Coronary artery (tissue), 2 donors: ENCODE measurements around the gene FXN.

Experiments
- DNase-seq: peaks from one replicate; pipeline ENCODE4 v3.0.0-alpha.2; 2017; ENCODE audit warnings: low spot score
- H3K27ac ChIP-seq, 2 donors: fragments of 200-600 bp; sonication (generic); one replicate each; pipeline ENCODE4 v1.5.1; 2016 to 2019
- H3K4me3 ChIP-seq: fragments of 200-600 bp; sonication (generic); 2 replicates; pipeline ENCODE4 v1.5.1; 2016; ENCODE audit warnings: mild to moderate bottlenecking, moderate library complexity
- TF ChIP-seq, protein P1 (sequence below): fragments of 200-600 bp; sonication (generic); IDR thresholded peaks from one replicate; pipeline ENCODE4 v1.5.1; 2019; ENCODE audit warnings: antibody characterized with exemption

FXN gene

DNA sequence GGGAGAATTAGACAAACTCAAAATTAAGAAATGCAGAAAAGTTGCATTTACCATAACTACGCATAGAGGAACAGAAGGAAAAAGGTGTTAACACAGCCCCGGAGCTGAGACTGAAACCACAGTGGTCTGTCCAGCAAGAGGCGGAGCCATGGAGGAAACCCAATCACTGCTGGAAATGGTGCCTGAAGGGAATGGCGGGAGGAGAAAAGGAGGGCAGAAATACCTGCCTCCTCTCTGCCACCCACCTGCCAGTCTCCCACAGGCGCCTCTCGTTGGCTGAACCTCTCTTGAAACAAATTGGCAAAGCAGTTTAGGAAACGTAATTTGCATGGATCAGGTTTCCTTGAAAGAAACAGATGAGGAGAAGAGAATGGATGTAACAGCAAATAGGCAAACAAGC is 11.9 kb upstream of the FXN start:
- Histone ChIP-seq H3K4me3 (no peak overlapping the region), H3K27ac (no peak overlapping the region)
- TF ChIP-seq, protein P1, sequence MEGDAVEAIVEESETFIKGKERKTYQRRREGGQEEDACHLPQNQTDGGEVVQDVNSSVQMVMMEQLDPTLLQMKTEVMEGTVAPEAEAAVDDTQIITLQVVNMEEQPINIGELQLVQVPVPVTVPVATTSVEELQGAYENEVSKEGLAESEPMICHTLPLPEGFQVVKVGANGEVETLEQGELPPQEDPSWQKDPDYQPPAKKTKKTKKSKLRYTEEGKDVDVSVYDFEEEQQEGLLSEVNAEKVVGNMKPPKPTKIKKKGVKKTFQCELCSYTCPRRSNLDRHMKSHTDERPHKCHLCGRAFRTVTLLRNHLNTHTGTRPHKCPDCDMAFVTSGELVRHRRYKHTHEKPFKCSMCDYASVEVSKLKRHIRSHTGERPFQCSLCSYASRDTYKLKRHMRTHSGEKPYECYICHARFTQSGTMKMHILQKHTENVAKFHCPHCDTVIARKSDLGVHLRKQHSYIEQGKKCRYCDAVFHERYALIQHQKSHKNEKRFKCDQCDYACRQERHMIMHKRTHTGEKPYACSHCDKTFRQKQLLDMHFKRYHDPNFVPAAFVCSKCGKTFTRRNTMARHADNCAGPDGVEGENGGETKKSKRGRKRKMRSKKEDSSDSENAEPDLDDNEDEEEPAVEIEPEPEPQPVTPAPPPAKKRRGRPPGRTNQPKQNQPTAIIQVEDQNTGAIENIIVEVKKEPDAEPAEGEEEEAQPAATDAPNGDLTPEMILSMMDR = no peak
- DNase-seq = no peak

DNA sequence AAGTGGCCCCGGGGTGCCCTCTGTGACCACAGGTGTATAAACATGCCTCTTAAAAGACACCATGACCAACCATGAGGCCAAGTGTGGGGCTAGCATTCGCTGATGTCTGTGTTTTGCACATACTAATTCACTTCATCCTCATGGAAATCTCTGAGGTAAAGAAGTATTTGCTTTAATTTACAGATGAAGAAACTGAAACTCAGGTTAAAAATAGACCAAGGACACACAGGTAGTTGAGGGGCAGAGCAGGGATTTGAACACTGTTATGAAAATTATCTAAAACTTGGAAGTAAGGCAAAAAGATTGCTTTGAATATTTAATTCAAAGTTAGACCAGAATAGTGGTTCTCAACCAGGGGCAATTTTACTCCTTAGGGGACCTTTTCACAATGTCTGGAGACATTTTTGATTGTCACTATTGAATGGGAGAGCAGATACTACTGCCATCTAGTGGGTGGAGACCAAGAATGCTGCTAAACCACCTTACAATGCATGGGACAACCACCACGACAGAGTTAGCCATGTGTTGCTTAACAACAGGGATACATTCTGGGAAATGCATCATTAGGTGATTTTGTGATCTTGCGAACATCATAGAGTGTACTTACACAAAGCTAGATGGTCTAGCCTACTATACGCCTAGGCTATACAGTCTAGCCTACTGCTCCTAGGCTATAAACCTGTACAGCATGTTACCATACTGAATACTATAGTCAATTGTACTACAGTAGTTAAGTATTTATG is 8.0 kb upstream of the FXN start:
- DNase-seq = no peak
- TF ChIP-seq, protein P1 = peak; percentile 37

DNA sequence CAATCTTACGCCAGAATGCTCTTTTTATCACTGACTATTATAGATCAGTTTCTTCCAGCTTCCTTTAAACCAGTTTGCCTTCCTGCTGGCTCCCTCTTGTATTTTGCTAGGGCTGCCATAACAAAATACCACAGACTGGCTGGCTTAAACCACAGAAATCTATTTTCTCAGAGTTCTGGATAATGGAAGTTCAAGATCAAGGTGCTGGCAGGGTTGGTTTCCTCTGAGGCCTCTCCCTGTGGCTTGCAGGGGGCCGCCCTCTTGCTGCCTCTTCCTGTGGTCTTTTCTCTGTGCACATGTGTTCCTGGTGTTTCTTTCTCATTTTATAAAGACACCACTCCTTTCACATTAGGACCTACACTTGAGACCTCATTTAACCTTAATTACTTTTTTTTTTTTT is 6.8 kb upstream of the FXN start:
- Histone ChIP-seq H3K4me3 (no peak overlapping the region), H3K27ac (no peak overlapping the region)
- no peak for DNase-seq
- TF ChIP-seq, protein P1 = no peak

More for the DNA sequence above, 8.0 kb upstream of the FXN start:
- Histone ChIP-seq H3K27ac (no peak overlapping the region), H3K4me3 (no peak overlapping the region)

DNA sequence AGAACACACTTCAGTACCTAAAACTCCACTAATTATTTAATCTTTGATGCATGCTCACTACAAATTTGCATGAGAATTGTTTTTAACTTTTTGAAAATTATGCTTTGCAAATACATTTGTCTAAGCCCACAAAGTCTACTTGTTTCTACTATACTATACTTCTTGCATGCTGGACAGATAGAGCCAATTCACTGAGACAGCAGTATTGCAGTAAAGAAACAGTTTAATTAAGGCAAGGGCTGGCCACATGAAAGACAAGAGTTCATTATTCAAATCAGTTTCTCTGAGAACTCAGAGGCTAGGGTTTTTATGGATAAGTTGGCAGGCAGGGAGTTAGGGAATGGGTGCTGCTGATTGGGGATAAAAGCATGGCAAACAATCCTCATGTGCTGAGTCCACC is 6.0 kb upstream of the FXN start:
- H3K4me3 ChIP-seq = no peak overlapping the region
- DNase-seq = no peak
- H3K27ac ChIP-seq = no peak overlapping the region
- TF ChIP-seq, protein P1 = no peak

DNA sequence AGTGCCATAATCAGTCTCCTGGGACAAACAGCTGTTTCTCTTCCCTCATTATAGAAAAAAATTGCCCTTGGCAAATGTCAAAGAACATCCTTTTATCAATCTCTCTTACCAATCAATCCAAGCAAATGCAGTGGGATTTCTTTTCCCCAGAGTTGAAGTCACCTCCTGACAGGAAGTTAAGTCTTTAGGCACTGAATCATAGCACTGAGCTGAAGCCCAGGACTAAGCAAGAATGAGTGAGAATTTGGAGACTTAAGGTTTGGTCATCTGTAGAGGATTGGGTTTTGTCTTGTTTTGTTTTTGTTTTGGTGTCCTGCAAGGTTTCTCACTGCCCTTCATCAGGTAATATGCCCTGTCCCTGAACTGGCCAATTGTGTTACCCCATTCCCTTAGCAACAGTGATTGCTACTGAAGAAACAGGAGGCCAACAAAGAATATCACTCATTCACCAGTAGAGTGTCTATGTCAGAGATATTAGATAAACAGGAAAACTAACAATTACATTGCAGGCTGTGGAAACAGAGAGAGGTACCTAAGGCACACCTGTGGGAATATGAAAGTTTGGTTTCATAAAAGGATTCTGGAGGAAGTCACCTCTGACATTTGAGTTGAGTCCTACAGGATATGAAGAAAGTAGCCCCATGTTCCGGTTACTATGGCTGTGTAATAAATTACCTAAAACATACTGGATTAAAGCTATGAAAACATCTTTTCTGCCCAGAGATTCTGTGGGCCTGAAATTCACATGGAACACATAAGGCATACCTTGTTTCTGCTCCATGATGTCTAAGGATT is 4.5 kb upstream of the FXN start:
- no peak for DNase-seq
- no peak overlapping the region for H3K27ac ChIP-seq
- TF ChIP-seq, protein P1 = no peak
- H3K4me3 ChIP-seq = no peak overlapping the region

DNA sequence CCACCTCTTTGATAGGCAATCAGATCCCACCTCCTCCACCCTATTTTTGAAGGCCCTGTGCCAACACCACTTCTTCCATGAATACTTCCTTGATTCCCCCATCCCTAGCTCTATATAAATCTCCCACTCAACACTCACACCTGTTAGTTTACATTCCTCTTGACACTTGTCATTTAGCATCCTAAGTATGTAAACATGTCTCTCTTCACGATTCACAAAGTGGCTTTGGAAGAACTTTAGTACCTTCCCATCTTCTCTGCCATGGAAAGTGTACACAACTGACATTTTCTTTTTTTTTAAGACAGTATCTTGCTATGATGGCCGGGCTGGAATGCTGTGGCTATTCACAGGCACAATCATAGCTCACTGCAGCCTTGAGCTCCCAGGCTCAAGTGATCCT is 1.5 kb upstream of the FXN start:
- TF ChIP-seq, protein P1 = no peak
- no peak for DNase-seq
- Histone ChIP-seq H3K4me3 (no peak overlapping the region), H3K27ac (no peak overlapping the region)
